Keratinocyte (primary cell): ENCODE data around the gene SPSB2. TPM values are rescaled to one million over a fixed set of nuclear protein-coding genes. Genes with fewer than 3 reads are reported as not detected.
"Not testable (repeated sequence)": the region's sequence is repeated elsewhere in the genome, so short reads cannot be mapped to it uniquely, and the experiment has no call there.

Experiments
- DNase-seq: peaks from one replicate; pipeline ENCODE4 v3.0.0-alpha.2; 2011; ENCODE audit warnings: low read depth, missing footprints, low spot score
- FAIRE-seq: peaks from 2 replicates; lab custom pipeline; 2011; peaks lifted over from hg19 to GRCh38; lab: Jason Lieb, UNC
- H2AFZ ChIP-seq: 2 replicates; pipeline ENCODE4 v1.6.0; 2012; ENCODE audit warnings: low read length, control low read depth, inconsistent platforms; ENCODE audit not compliant: control insufficient read depth
- H3K27ac ChIP-seq: 2 replicates; pipeline ENCODE4 v1.5.1; 2011; ENCODE audit warnings: low read length; ENCODE audit not compliant: control insufficient read depth, insufficient read depth
- H3K27me3 ChIP-seq: 3 replicates; pipeline ENCODE4 v1.6.0; 2011; ENCODE audit warnings: low read length; ENCODE audit not compliant: control insufficient read depth, insufficient read depth; ENCODE audit errors: extremely low read depth
- H3K36me3 ChIP-seq, 2 experiments: 2 replicates in 1 of 2; 3 replicates in 1 of 2; pipeline ENCODE4 v1.5.1; 2011; ENCODE audit warnings: low read length in 2 of 2, mild to moderate bottlenecking in 1 of 2; ENCODE audit not compliant: control insufficient read depth in 2 of 2, insufficient read depth in 2 of 2; ENCODE audit errors: extremely low read depth in 1 of 2
- H3K4me1 ChIP-seq: 3 replicates; pipeline ENCODE4 v1.5.1; 2011; ENCODE audit warnings: low read length; ENCODE audit not compliant: control insufficient read depth, insufficient read depth; ENCODE audit errors: extremely low read depth
- H3K4me2 ChIP-seq: 3 replicates; pipeline ENCODE4 v1.6.0; 2011; ENCODE audit warnings: low read depth, low read length; ENCODE audit not compliant: control insufficient read depth, insufficient read depth; ENCODE audit errors: extremely low read depth
- H3K4me3 ChIP-seq, 3 experiments: fragments of 200-600 bp in 1 of 3; sonication (generic) in 1 of 3; 2 replicates in 2 of 3; 3 replicates in 1 of 3; pipeline ENCODE4 v1.5.1; 2011 to 2016; ENCODE audit warnings: low read length in 3 of 3, mild to moderate bottlenecking in 3 of 3, control low read depth in 2 of 3, inconsistent platforms in 1 of 3, low read depth in 1 of 3, mixed read lengths in 1 of 3, mixed run types in 1 of 3, moderate library complexity in 1 of 3; ENCODE audit not compliant: control insufficient read depth in 2 of 3, insufficient read depth in 2 of 3; ENCODE audit errors: extremely low read depth in 1 of 3
- H3K79me2 ChIP-seq: 2 replicates; pipeline ENCODE4 v1.6.0; 2012; ENCODE audit warnings: low read length; ENCODE audit not compliant: control insufficient read depth, insufficient read depth
- H3K9ac ChIP-seq: 3 replicates; pipeline ENCODE4 v1.6.0; 2011; ENCODE audit warnings: low read length; ENCODE audit not compliant: control insufficient read depth, insufficient read depth; ENCODE audit errors: extremely low read depth
- H3K9me1 ChIP-seq: 3 replicates; pipeline ENCODE4 v1.6.0; 2011; ENCODE audit warnings: low read length; ENCODE audit not compliant: control insufficient read depth, insufficient read depth; ENCODE audit errors: extremely low read depth
- H3K9me3 ChIP-seq: 2 replicates; pipeline ENCODE4 v1.5.1; 2012; ENCODE audit warnings: low read depth, low read length; ENCODE audit not compliant: control insufficient read depth
- H4K20me1 ChIP-seq: 3 replicates; pipeline ENCODE4 v1.6.0; 2011; ENCODE audit warnings: low read length; ENCODE audit not compliant: control insufficient read depth, insufficient read depth; ENCODE audit errors: extremely low read depth
- EZH2 ChIP-seq: IDR thresholded peaks from one replicate; pipeline ENCODE4 v1.6.1; 2012; ENCODE audit warnings: inconsistent platforms, mild to moderate bottlenecking, low read length, moderate library complexity
- dilution Hi-C: fragments of 300-500 bp; cut with MboI; formaldehyde crosslinking; loops from one replicate; pipeline ENCODE4 v1.7.0; 2020; ENCODE audit warnings: low sequenced_read_pairs; ENCODE audit not compliant: extremely low pct_ligation_motif_present
- polyA plus RNA-seq, 5 experiments: library from polyadenylated mRNA; depleted of rRNA in 3 of 5; stranded (reverse) in 3 of 5; stranded (forward) in 1 of 5; unstranded in 1 of 5; fragments of >200 nt; gene quantifications; 1 replicate in 1 of 5; 2 replicates in 3 of 5; 3 replicates in 1 of 5; pipeline versions ENCODE4 v1.2.1 to v1.2.3, GENCODE V29; 2011 to 2012; ENCODE audit warnings: missing spikeins in 2 of 5, low read depth in 1 of 5, low replicate concordance in 1 of 5
- TF ChIP-seq, protein P1 (sequence below), 3 experiments: IDR thresholded peaks in 1 of 3; conservative IDR thresholded peaks in 1 of 3; optimal IDR thresholded peaks in 1 of 3; 2 replicates in 2 of 3; 3 replicates in 1 of 3; pipeline versions ENCODE3 to v1.5.1; 2011; ENCODE audit warnings: low read length in 3 of 3, mild to moderate bottlenecking in 3 of 3, moderate library complexity in 2 of 3, control low read depth in 1 of 3, inconsistent platforms in 1 of 3; ENCODE audit not compliant: insufficient read depth in 2 of 3; ENCODE audit errors: extremely low read depth in 1 of 3

SPSB2 gene
- polyA plus RNA-seq, 1 donor (not counting 4 experiments of a cell fraction or from before 2014, with no cell fraction given), result 4.9 TPM

DNA sequence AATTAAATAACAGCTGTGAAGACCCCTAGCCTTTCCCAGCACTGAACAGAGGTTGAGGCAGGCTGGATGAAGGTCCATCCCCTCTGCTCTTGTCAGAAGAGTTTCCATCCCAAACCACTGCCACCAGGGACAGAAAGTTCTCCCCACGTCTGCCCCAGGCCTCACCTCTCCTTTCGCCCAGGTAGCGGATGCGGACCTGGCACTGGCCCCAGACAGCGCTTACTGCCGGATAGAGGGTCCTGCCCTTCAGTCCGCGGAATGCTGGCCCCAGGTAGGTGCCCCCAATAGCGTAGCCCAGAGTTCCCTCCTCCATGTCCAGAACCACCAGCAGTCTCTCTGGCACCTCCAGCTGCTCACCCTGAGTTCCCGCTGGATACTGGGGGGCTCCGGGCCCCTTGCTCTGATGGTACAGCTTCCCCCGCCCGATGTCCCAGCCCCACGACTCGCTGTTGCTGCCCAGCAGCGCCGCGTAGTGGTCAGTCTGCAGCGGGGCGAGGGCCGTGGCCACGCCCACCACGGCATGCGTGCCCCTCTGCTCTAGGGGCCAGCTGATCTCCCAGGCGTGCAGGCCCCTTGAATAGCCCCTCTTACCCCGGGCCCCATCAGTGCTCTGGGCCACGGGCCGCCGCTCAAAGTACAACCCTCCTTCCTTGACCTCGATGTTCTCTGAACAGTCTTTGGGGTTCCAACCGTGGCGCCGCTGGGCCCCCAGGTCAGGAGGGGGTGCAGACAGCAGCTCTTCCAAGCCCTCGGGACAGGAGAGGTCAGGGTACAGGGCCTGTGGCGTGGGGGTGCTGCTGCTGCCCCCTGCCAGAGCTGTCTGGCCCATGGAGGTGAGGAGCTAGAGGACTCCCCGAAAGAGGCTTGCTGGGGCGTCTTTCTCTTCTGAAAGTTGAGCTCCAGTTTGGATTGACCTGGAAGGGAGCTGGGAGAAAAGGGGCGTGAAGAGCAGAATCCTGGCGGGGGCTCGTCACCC is 742 bp downstream of the SPSB2 start:
- no peaks in the 10 kb centered on the region for H3K9me3 ChIP-seq
- H3K79me2 ChIP-seq, result peaks cover 43% of the 10 kb centered on the region
- peak overlapping the region; percentile 63 for H3K27ac ChIP-seq
- no peaks in the 10 kb centered on the region for H3K27me3 ChIP-seq
- no peaks in the 10 kb centered on the region for H3K9me1 ChIP-seq
- peaks cover 37% of the 10 kb centered on the region for H3K4me1 ChIP-seq
- H3K9ac ChIP-seq, result peak overlapping the region; percentile 90
- H2AFZ ChIP-seq, result peak overlapping the region; percentile 56
- H3K36me3 ChIP-seq, result peaks cover 14 to 20% of the 10 kb centered on the region in 2 experiments
- peaks cover 25% of the 10 kb centered on the region for H4K20me1 ChIP-seq
- H3K4me2 ChIP-seq, result peak overlapping the region; percentile 98
- DNase-seq (no peak), FAIRE-seq (no peak)
- no peak for TF ChIP-seq EZH2
- TF ChIP-seq, protein P1, sequence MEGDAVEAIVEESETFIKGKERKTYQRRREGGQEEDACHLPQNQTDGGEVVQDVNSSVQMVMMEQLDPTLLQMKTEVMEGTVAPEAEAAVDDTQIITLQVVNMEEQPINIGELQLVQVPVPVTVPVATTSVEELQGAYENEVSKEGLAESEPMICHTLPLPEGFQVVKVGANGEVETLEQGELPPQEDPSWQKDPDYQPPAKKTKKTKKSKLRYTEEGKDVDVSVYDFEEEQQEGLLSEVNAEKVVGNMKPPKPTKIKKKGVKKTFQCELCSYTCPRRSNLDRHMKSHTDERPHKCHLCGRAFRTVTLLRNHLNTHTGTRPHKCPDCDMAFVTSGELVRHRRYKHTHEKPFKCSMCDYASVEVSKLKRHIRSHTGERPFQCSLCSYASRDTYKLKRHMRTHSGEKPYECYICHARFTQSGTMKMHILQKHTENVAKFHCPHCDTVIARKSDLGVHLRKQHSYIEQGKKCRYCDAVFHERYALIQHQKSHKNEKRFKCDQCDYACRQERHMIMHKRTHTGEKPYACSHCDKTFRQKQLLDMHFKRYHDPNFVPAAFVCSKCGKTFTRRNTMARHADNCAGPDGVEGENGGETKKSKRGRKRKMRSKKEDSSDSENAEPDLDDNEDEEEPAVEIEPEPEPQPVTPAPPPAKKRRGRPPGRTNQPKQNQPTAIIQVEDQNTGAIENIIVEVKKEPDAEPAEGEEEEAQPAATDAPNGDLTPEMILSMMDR (optimal IDR thresholded peaks at IDR 0.05 in 1 of 3, IDR thresholded peaks at IDR 0.05 in 1 of 3, conservative IDR thresholded peaks at IDR 0.05 in 1 of 3; ENCODE audit: extremely low read depth in 1 of 3, insufficient read depth in 2 of 3, low read length in 3 of 3), result peak; percentile 81 to 99 (median 99)
- dilution Hi-C loops, result no loop called here
- peak overlapping the region; percentile 76 to 92 (median 80) for H3K4me3 ChIP-seq

DNA sequence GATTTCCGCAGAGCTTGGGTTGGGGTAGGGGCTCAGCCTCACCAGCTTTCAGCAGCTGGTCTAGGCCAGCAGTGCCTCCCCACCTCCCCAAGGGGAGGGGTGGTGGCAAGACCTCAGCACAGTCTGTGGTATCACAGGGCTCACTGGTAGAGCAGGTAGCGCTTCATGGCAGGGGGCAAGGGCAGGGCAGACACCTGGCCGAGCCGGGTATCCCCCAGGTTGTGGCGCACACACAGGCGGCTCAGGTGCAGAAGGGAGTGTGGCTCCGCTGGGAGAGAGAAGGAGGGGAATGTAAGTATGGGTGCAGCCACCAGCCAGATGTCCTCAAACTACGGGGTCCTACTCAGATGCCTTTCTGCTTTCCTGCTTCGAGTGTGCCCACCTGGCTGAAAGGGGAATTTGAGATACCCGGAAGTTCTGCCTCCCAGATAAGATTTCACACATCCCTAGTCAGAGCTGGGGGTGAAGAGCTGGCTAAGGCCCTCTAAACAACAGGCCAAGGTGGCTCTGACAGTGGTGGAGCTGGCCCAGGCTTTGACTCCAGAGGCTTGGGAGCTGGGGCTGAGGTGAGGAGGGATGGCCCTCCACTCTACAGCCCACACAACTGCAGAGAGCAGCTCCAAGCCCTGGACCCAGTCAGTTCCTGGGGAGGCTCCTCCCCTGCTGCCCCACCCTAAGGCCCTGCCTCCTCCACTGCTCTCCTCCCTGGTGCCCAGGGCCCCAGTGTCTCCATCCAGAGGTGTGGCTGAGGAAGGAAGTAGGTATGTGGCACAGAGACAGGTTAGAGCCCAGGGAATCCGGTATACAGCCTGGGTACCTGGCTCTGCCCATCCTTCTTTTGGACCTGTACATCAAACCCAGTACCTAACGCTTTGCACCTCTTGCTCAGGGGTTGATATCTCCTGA is 1.8 kb downstream of the SPSB2 start:
- H3K79me2 ChIP-seq, result peaks cover 44% of the 10 kb centered on the region
- H3K9me3 ChIP-seq, result no peaks in the 10 kb centered on the region
- peak overlapping the region; percentile 76 to 92 (median 80) for H3K4me3 ChIP-seq
- no peak for TF ChIP-seq EZH2
- TF ChIP-seq, protein P1 (optimal IDR thresholded peaks at IDR 0.05 in 1 of 3, IDR thresholded peaks at IDR 0.05 in 1 of 3, conservative IDR thresholded peaks at IDR 0.05 in 1 of 3; ENCODE audit: extremely low read depth in 1 of 3, insufficient read depth in 2 of 3, low read length in 3 of 3), result no peak
- H3K9me1 ChIP-seq, result no peaks in the 10 kb centered on the region
- no peak overlapping the region for H3K9ac ChIP-seq
- dilution Hi-C loops, result no loop called here
- H3K27ac ChIP-seq, result peak overlapping the region; percentile 26
- peak overlapping the region; percentile 98 for H3K4me2 ChIP-seq
- no peaks in the 10 kb centered on the region for H3K27me3 ChIP-seq
- FAIRE-seq, result no peak
- peaks cover 14 to 20% of the 10 kb centered on the region in 2 experiments for H3K36me3 ChIP-seq
- peaks cover 25% of the 10 kb centered on the region for H4K20me1 ChIP-seq
- DNase-seq, result no peak
- H3K4me1 ChIP-seq, result peaks cover 45% of the 10 kb centered on the region
- H2AFZ ChIP-seq, result no peak overlapping the region

DNA sequence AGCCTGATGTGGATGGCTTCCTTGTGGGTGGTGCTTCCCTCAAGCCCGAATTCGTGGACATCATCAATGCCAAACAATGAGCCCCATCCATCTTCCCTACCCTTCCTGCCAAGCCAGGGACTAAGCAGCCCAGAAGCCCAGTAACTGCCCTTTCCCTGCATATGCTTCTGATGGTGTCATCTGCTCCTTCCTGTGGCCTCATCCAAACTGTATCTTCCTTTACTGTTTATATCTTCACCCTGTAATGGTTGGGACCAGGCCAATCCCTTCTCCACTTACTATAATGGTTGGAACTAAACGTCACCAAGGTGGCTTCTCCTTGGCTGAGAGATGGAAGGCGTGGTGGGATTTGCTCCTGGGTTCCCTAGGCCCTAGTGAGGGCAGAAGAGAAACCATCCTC is 2.8 kb downstream of the SPSB2 start:
- H3K9me3 ChIP-seq, H2AFZ ChIP-seq, H3K4me2 ChIP-seq, H3K9me1 ChIP-seq, dilution Hi-C loops, H3K27ac ChIP-seq, DNase-seq, H3K9ac ChIP-seq, H3K27me3 ChIP-seq, FAIRE-seq, H3K4me3 ChIP-seq: not testable (repeated sequence)
- Histone ChIP-seq H3K79me2 (peaks cover 44% of the 10 kb centered on the region), H4K20me1 (peaks cover 25% of the 10 kb centered on the region), H3K36me3 (peaks cover 15 to 24% of the 10 kb centered on the region in 2 experiments), H3K4me1 (peaks cover 45% of the 10 kb centered on the region)
